Measurements from ENCODE around the gene WDR87. TPM values are rescaled to one million over a fixed set of nuclear protein-coding genes. Genes with fewer than 3 reads are reported as not detected.

WDR87 gene
- total and polyA plus RNA-seq, 10 of the 15 experiments (the other 5 are each of a cell fraction or from before 2014, with no cell fraction given) = not detected

GRCh38 chr19:37907735-37908455, 1.5 kb upstream of the WDR87 start (continued):
- TF ChIP-seq E4F1 (IDR thresholded peaks at IDR 0.05; ENCODE audit: borderline replicate concordance, partially characterized antibody) (no peak), MXI1 (IDR thresholded peaks at IDR 0.05; ENCODE audit: low read depth, low read length) (peak; percentile 13; the same call in 1 of the 2 replicates), CHD4 (IDR thresholded peaks at IDR 0.05) (no peak), MLLT1 (IDR thresholded peaks at IDR 0.05) (peak; percentile 92), LARP7 (IDR thresholded peaks at IDR 0.05) (no peak), CUX1 (IDR thresholded peaks at IDR 0.05; ENCODE audit: insufficient replicate concordance, low read depth, low read length) (no peak), SMAD1 (IDR thresholded peaks at IDR 0.05; ENCODE audit: low read depth, partially characterized antibody) (no peak), E2F4 (IDR thresholded peaks at IDR 0.05; ENCODE audit: low read depth, low read length) (no peak), JUND (IDR thresholded peaks at IDR 0.05; ENCODE audit: low read depth, low read length) (no peak)
- TF ChIP-seq, protein P1, sequence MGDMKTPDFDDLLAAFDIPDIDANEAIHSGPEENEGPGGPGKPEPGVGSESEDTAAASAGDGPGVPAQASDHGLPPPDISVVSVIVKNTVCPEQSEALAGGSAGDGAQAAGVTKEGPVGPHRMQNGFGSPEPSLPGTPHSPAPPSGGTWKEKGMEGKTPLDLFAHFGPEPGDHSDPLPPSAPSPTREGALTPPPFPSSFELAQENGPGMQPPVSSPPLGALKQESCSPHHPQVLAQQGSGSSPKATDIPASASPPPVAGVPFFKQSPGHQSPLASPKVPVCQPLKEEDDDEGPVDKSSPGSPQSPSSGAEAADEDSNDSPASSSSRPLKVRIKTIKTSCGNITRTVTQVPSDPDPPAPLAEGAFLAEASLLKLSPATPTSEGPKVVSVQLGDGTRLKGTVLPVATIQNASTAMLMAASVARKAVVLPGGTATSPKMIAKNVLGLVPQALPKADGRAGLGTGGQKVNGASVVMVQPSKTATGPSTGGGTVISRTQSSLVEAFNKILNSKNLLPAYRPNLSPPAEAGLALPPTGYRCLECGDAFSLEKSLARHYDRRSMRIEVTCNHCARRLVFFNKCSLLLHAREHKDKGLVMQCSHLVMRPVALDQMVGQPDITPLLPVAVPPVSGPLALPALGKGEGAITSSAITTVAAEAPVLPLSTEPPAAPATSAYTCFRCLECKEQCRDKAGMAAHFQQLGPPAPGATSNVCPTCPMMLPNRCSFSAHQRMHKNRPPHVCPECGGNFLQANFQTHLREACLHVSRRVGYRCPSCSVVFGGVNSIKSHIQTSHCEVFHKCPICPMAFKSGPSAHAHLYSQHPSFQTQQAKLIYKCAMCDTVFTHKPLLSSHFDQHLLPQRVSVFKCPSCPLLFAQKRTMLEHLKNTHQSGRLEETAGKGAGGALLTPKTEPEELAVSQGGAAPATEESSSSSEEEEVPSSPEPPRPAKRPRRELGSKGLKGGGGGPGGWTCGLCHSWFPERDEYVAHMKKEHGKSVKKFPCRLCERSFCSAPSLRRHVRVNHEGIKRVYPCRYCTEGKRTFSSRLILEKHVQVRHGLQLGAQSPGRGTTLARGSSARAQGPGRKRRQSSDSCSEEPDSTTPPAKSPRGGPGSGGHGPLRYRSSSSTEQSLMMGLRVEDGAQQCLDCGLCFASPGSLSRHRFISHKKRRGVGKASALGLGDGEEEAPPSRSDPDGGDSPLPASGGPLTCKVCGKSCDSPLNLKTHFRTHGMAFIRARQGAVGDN (IDR thresholded peaks at IDR 0.05) = no peak
